HG02623 (cell line): ENCODE measurements around the gene GPR153.

Experiments
- ATAC-seq: cut with Tn5 transposase; IDR thresholded peaks from one replicate; pipeline ENCODE4 v1.9.1; 2021; ENCODE audit warnings: moderate library complexity; ENCODE audit not compliant: unreplicated experiment

GPR153 gene

GRCh38 chr1:6206520-6206855, 54.4 kb downstream of the GPR153 start:
- ATAC-seq = no peak

- peak; percentile 65 for ATAC-seq
Observed at GRCh38 chr1:6205849-6206519, 54.9 kb downstream of the GPR153 start, which contains the start of gene RNF207. TSS of gene RNF207 (plus strand) at chr1:6206119. CDS start at chr1:6206536, 417 bp downstream.

- no peak for ATAC-seq
Observed at GRCh38 chr1:6202256-6202655, 58.6 kb downstream of the GPR153 start.

DNA sequence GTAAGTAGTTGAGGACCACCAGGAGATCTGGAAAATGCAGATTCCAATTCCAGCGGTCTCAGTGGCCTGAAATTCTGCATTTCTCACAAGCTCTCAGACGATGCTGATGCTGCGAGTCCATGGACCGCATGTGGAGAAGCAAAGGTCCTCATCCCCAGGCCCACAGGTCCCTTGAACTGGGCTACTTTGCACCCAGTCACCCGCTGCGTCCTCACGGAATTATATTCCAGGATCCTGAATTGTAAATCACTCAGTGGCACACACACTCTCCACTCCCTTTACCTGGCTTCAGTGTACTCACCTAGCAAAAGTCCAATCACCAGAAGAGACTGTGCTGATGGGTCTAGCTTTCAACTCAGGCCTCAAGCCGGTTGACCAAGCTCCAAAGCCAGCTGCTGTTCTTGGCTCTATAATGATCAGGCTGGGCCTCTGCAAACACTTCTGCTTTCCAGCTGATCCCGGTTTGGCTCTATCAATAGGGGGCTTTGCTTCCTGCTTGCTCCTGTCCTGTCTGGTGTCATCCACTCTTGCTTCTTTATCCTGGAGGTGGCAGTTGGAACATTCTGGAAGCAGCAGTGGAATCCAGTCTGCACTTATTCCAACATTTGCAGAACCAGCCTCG, 60.6 kb downstream of the GPR153 start:
- no peak for ATAC-seq

GRCh38 chr1:6199298-6200187, 61.4 kb downstream of the GPR153 start, which contains the start of gene RPL22:
TSS of gene RPL22 (minus strand) at chr1:6199595. CDS start at chr1:6199573, 22 bp downstream.
- ATAC-seq = peak; percentile 89

GRCh38 chr1:6198646-6199297, 62.1 kb downstream of the GPR153 start:
- ATAC-seq = peak; percentile 31

DNA sequence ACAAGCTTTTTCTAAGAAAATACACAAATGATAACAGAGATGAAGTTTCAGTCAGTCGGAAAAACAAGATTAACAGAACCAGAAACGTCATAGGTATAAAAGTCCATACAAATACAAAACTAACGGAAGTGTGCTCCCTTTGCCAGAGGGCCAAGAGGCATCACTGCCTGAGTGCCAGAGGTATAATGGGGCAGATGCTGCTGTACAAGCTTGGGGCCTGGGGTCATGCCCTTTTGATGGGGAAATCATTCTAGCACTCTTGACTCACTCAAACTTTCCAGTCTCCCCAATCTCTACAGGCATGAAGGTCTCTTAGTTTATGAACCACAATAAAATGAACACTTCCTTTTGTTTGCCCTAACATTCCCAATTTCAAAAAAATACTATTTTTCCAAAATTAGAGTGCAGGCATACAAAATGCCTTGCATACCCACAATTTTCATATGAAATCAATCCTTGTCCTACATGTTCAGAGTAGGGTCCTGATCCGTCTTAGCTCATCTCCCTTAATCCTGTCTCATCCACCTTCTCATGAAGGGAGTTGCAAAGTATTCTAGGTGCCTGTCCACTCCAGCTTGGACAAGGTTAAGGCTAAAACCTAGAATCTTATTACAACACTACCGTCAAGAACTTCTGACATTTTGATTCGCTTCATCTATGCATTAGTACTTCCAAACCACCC, 63.0 kb downstream of the GPR153 start:
- ATAC-seq = no peak
